Ovary (tissue), 9 donors: ENCODE results near the gene PLEKHO1. TPM values are rescaled to one million over a fixed set of nuclear protein-coding genes. Genes with fewer than 3 reads are reported as not detected.

Experiments
- DNase-seq, 5 donors: peaks; one replicate each; pipeline ENCODE4 v3.0.0-alpha.2; 2019 to 2020
- H3K27ac ChIP-seq, 2 donors: fragments of 200-600 bp; one replicate each; pipeline versions ENCODE4 v1.5.1 to v1.8.0; 2019 to 2022
- H3K27me3 ChIP-seq: fragments of 200-600 bp; one replicate; pipeline ENCODE4 v1.8.0; 2022
- H3K36me3 ChIP-seq: fragments of 200-600 bp; sonication (generic); one replicate; pipeline ENCODE4 v1.5.1; 2019
- H3K4me1 ChIP-seq: one replicate; pipeline ENCODE4 v1.8.1; 2013; ENCODE audit warnings: mild to moderate bottlenecking, moderate library complexity; ENCODE audit not compliant: insufficient read depth
- H3K4me3 ChIP-seq: fragments of 200-600 bp; sonication (generic); one replicate; pipeline ENCODE4 v1.5.1; 2017
- H3K9me3 ChIP-seq, 2 donors: fragments of 200-600 bp in 1 of 2; sonication (generic) in 1 of 2; one replicate each; pipeline versions ENCODE4 v1.5.1 to v1.8.1; 2013 to 2019; ENCODE audit warnings: mild to moderate bottlenecking in 1 of 2, moderate library complexity in 1 of 2
- CTCF ChIP-seq, 3 donors: fragments of 450-650 bp in 2 of 3; fragments of 200-600 bp in 1 of 3; IDR thresholded peaks; one replicate each; pipeline versions ENCODE4 v1.5.1 to v1.8.0; 2016 to 2022; ENCODE audit warnings: antibody characterized with exemption in 3 of 3, mild to moderate bottlenecking in 1 of 3
- EP300 ChIP-seq: sonication (generic); formaldehyde crosslinking; IDR thresholded peaks from one replicate; pipeline ENCODE4 v1.6.1; 2017; ENCODE audit warnings: antibody characterized with exemption
- POLR2A ChIP-seq: fragments of 450-650 bp; IDR thresholded peaks from one replicate; pipeline ENCODE4 v1.6.1; 2017; ENCODE audit warnings: antibody characterized with exemption, mild to moderate bottlenecking, moderate library complexity
- WGBS, 3 donors: extraction: QIAGEN DNeasy Blood & Tissue Kit in 1 of 3; methylation state at CpG; one replicate each; pipeline versions ENCODE4 v1.1.5 to v1.1.7; 2013 to 2017; 5-methylcytosine and 5-hydroxymethylcytosine counted together
- intact Hi-C, 4 donors: fragments of 100-400 bp; cut with DNase I; formaldehyde crosslinking; loops; one replicate each; pipeline versions ENCODE4 v1.11.0 to v1.15.1; 2022 to 2023
- polyA plus RNA-seq, 2 donors: library from polyadenylated mRNA; stranded (reverse); fragments of 200-250 nt in 1 of 2; fragments of 350-450 nt in 1 of 2; fragmentation: Illumina TruSeq in 1 of 2; extraction: RNeasy Lipid Tissue Mini Kit (QIAGEN cat#74804) in 1 of 2; gene quantifications; one replicate each; pipeline ENCODE4 v1.2.3, GENCODE V29; 2013 to 2014
- total RNA-seq, 7 donors: library from RNA; depleted of rRNA in 2 of 7; stranded (reverse); fragments of >200 nt in 2 of 7; fragmentation: NEBNext Ultra II Directional in 3 of 7; extraction: Animal tissue kit (Norgen Biotek cat#: 25700) in 3 of 7; gene quantifications; one replicate each; pipeline versions ENCODE4 v1.1.0 to v1.2.4, GENCODE V29; 2016 to 2023
- donor health status: DM: no; HTN: no; CAD: no; lungs with moderate emphysema.
- donor health status: DM: no; HTN: no; CAD: no.
- donor health status: Bipolar disorder and iron deficiency.
- donor health status: DM: yes; HTN: yes; CAD: no.
- donor health status: DM: no; HTN: no; CAD: no.
- donor health status: DM: yes; HTN: yes; CAD: no.

The PLEKHO1 gene
- total and polyA plus RNA-seq, 9 donors: 40.6 to 68.9 (median 55.6) TPM

DNA sequence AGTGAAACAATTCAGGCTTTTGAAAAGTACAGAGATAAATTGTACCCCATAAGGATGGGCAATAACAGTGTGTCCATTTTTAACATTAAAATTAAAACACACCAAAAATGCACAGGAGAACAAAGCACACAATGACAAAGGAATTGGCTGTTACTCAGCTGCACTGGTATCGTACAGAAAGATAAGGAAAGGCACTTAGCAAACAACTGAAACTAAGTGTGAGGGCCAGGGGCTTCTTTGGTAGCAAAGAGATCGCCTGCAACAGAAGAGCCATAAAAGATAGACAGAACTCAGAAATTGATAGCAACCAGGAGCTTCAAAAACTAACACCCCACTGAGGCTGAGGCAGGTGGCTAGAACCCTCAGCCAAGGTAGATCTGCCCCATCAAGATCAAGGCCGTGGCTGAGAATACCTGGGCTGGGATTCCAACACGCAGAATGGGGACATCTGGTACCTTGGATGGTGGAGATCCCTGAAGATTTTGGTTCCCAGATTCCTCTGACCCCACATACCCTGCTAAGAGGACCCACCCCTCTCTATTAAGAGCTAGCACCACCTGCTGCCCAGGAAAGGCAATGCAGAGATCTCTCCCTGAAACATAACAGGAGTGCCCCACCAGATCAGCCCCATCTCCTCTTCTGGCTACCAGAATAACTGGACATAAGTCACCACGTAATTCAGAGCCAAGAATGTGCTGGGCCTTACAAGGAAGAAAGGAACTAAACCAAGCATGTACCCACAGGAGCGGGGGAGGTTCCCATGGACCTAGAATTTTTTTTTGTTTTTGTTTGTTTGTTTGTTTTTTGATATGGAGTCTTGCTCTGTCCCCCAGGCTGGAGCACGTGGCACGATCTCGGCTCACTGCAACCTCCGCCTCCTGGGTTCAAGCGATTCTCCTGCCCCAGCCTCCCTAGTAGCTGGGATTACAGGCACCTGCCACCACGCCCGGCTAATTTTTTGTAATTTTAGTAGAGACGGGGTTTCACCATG is 16.2 kb downstream of the PLEKHO1 start:
- WGBS, 3 donors: 64 to 71% (median 67%) methylated on average over 14 of the region's 14 CpGs
- H3K9me3 ChIP-seq: no peaks in the 10 kb centered on the region
- intact Hi-C loops: loop anchor here (5.0 kb wide), 3 partner anchors 89 to 204 kb away; no protein-coding TSS in a partner anchor
- DNase-seq: peak in 4 of 5 donors; percentile 59 to 65 (median 60)
- H3K27ac ChIP-seq: peak overlapping the region in 1 of 2 donors; percentile 9
- peaks cover 20% of the 10 kb centered on the region for H3K4me1 ChIP-seq
- no peak overlapping the region for H3K4me3 ChIP-seq
- H3K36me3 ChIP-seq: no peaks in the 10 kb centered on the region
- no peaks in the 10 kb centered on the region for H3K27me3 ChIP-seq
- TF ChIP-seq CTCF (IDR thresholded peaks at IDR 0.05) (peak in 2 of 3 donors; percentile 42 to 47), EP300 (no peak)

DNA sequence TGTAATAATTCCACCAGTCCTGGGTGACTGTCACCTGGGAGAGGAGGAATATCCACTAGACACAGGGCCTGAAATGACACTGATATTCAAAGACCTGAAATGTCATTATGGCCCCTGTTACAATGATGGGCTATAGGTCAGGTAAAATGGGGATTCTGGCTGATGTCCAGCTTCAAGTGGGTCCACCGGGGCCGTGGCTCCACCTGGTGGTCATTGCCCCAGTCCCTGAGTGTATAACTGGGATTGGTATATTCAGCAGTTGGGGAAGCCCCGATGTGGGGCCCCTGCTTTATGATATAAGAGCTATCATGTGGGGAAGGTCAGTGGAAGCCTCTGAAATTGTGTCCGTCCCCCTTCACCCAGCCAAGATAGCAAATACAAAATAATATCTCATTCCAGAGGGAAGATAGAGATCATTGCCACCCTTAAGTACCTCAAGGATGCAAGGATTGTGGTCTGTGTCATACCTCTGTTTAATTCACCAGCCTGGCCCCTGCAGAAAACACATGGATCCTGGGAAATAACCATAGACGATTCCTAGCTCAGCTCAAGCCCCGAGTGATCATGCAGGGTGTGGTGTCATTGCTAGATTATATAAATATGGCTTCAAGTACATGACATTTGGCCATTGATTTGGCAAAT is 19.4 kb downstream of the PLEKHO1 start:
- Histone ChIP-seq H3K4me1 (peaks cover 2% of the 10 kb centered on the region), H3K36me3 (no peaks in the 10 kb centered on the region), H3K27me3 (no peaks in the 10 kb centered on the region), H3K4me3 (no peak overlapping the region), H3K9me3 (no peaks in the 10 kb centered on the region), H3K27ac (no peak overlapping the region)
- TF ChIP-seq POLR2A (no peak), EP300 (no peak), CTCF (IDR thresholded peaks at IDR 0.05) (peak; percentile 57 to 93 (median 88))
- intact Hi-C loops: loop anchor here (5.0 kb wide), 3 partner anchors 92 to 207 kb away; no protein-coding TSS in a partner anchor
- peak; percentile 63 to 84 (median 81) for DNase-seq
- WGBS, 3 donors: 11 to 12% (median 12%) methylated on average over 6 of the region's 6 CpGs

GRCh38 chr1:150171801-150172200 is 22.1 kb downstream of the PLEKHO1 start:
- no peak overlapping the region for H3K4me3 ChIP-seq
- intact Hi-C loops: loop anchor here in 2 of 4 donors (2.0 to 5.0 kb wide), 2 partner anchors 97 to 210 kb away; no protein-coding TSS in a partner anchor
- no peaks in the 10 kb centered on the region for H3K9me3 ChIP-seq
- DNase-seq: no peak
- 70 to 84% (median 77%) methylated on average over 2 of the region's 2 CpGs for WGBS, 3 donors
- no peak overlapping the region for H3K27ac ChIP-seq
- H3K4me1 ChIP-seq: no peaks in the 10 kb centered on the region
- no peaks in the 10 kb centered on the region for H3K27me3 ChIP-seq
- no peak for TF ChIP-seq CTCF (IDR thresholded peaks at IDR 0.05)
- no peak for TF ChIP-seq POLR2A
- no peak for TF ChIP-seq EP300
- no peaks in the 10 kb centered on the region for H3K36me3 ChIP-seq

DNA sequence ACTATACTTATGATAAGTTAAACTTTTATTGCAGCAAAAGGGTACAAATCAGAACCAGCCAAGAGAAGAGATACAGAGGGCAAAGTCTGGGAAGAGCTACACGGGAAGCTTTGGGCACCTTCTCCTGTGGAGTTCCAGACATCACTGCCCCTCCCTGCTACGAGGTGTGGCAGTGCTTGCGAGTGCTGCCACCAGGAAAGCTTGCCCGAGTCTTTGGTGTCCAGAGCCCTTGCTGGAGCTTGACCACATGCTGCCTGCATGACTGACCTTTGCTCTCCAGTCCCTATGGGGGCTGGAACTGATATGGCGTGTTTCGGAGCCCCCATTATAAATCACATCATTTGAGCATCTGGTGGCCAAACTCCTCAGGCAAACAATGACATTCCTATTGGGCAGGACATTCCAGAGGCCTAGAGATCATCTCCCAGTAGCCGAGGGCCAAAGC is 23.4 kb downstream of the PLEKHO1 start:
- Histone ChIP-seq H3K4me3 (no peak overlapping the region), H3K27ac (no peak overlapping the region), H3K27me3 (no peaks in the 10 kb centered on the region), H3K36me3 (no peaks in the 10 kb centered on the region), H3K4me1 (no peaks in the 10 kb centered on the region), H3K9me3 (no peaks in the 10 kb centered on the region)
- no peak for DNase-seq
- 74 to 80% (median 74%) methylated on average over 7 of the region's 7 CpGs for WGBS, 3 donors
- no peak for TF ChIP-seq EP300
- TF ChIP-seq POLR2A: no peak
- no peak for TF ChIP-seq CTCF (IDR thresholded peaks at IDR 0.05)
- intact Hi-C loops: loop anchor here in 1 of 4 donors (5.0 kb wide), 1 partner anchor 211 kb away; no protein-coding TSS in a partner anchor
